ENCODE results near the gene TRIM63. TPM values are rescaled to one million over a fixed set of nuclear protein-coding genes. Genes with fewer than 3 reads are reported as not detected.

TRIM63 gene
- total RNA-seq, 1 experiment from 2014 or later: not detected

DNA sequence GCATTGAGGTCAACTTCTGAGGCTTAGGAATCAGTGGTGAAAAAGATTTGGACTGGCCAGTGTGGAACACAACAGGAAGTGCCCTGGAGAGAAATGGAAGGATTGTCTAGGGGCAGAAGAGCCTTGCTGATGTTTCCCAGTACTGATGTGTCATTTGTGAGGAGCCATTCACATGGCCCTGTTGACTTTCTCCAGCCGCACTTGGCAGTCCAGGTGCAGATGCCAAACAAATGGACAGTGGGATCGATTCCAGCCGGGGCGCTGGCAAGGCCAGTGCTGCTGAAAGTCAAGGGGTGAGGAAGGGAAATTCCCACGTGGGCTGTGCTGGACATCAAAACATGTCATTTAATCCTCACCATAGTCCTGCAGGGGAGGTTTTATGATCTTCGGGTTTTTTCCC is 4.9 kb upstream of the TRIM63 start:
- no peaks in the 10 kb centered on the region for H3K79me2 ChIP-seq (ENCODE audit: low read depth)
- no peak overlapping the region for H3K4me2 ChIP-seq
- H3K9me2 ChIP-seq (ENCODE audit: insufficient read depth): no peaks in the 10 kb centered on the region
- H3F3A ChIP-seq (ENCODE audit: insufficient read depth, low read depth): no peaks in the 10 kb centered on the region
- no peaks in the 10 kb centered on the region for H3K36me3 ChIP-seq (ENCODE audit: low read depth)
- no peak for TF ChIP-seq EZH2 (IDR thresholded peaks at IDR 0.05; ENCODE audit: low read depth)
- TF ChIP-seq, protein P1, sequence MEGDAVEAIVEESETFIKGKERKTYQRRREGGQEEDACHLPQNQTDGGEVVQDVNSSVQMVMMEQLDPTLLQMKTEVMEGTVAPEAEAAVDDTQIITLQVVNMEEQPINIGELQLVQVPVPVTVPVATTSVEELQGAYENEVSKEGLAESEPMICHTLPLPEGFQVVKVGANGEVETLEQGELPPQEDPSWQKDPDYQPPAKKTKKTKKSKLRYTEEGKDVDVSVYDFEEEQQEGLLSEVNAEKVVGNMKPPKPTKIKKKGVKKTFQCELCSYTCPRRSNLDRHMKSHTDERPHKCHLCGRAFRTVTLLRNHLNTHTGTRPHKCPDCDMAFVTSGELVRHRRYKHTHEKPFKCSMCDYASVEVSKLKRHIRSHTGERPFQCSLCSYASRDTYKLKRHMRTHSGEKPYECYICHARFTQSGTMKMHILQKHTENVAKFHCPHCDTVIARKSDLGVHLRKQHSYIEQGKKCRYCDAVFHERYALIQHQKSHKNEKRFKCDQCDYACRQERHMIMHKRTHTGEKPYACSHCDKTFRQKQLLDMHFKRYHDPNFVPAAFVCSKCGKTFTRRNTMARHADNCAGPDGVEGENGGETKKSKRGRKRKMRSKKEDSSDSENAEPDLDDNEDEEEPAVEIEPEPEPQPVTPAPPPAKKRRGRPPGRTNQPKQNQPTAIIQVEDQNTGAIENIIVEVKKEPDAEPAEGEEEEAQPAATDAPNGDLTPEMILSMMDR (conservative IDR thresholded peaks at IDR 0.05): no peak
- ChIA-PET POLR2A (ENCODE audit: unreplicated experiment) (no interaction called here), CTCF (no interaction called here)
- H3K27ac ChIP-seq: no peak overlapping the region
- H4K20me1 ChIP-seq (ENCODE audit: insufficient read depth): no peaks in the 10 kb centered on the region
- H2AFZ ChIP-seq: no peak overlapping the region
- DNase-seq: no peak
- no peaks in the 10 kb centered on the region for H3K9me3 ChIP-seq (ENCODE audit: insufficient read depth, low read depth)
- H3K4me1 ChIP-seq (replicated peaks; ENCODE audit: insufficient read depth): no peaks in the 10 kb centered on the region; the same call in 1 of the 2 replicates
- BruUV-seq (replicated peaks): no TSS peak
- H3K27me3 ChIP-seq (ENCODE audit: insufficient read depth, low read depth): no peaks in the 10 kb centered on the region
- intact Hi-C loops (cut with micrococcal nuclease; ENCODE audit: unreplicated experiment): no loop called here
- no peak overlapping the region for H3K4me3 ChIP-seq

DNA sequence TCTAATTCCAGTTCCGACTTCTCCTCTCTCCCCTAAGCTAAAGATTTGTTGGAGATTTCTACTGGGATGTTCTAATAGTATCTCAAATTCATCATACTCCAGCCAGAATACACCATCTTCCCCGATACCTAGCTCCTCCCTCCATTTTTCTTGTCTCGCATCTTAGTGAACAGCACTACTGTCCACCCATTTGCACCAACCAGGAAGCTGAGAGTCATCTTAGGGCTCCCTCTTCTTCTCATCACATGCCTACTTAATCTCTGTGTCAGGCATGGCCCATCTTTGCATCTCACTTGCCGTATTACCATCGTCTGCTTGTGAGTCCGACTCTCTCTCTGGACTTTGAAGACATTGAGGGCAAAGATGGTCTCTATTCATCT is 3.5 kb upstream of the TRIM63 start:
- Histone ChIP-seq H3K27ac (no peak overlapping the region), H3K27me3 (ENCODE audit: insufficient read depth, low read depth) (no peaks in the 10 kb centered on the region), H2AFZ (no peak overlapping the region), H3K4me1 (replicated peaks; ENCODE audit: insufficient read depth) (no peaks in the 10 kb centered on the region; the same call in 1 of the 2 replicates), H3K9me2 (ENCODE audit: insufficient read depth) (no peaks in the 10 kb centered on the region), H3K4me3 (no peak overlapping the region), H3F3A (ENCODE audit: insufficient read depth, low read depth) (no peaks in the 10 kb centered on the region), H3K4me2 (no peak overlapping the region), H3K79me2 (ENCODE audit: low read depth) (no peaks in the 10 kb centered on the region), H3K9me3 (ENCODE audit: insufficient read depth, low read depth) (no peaks in the 10 kb centered on the region), H4K20me1 (ENCODE audit: insufficient read depth) (no peaks in the 10 kb centered on the region), H3K36me3 (ENCODE audit: low read depth) (no peaks in the 10 kb centered on the region)
- intact Hi-C loops (cut with micrococcal nuclease; ENCODE audit: unreplicated experiment): no loop called here
- DNase-seq: no peak
- no TSS peak for BruUV-seq (replicated peaks)
- ChIA-PET POLR2A (ENCODE audit: unreplicated experiment) (no interaction called here), CTCF (interaction anchor here (0.6 kb wide), 1 partner anchor 12 kb away, joined by 16 read pairs; no protein-coding TSS in a partner anchor)
- no peak for TF ChIP-seq EZH2 (IDR thresholded peaks at IDR 0.05; ENCODE audit: low read depth)
- TF ChIP-seq, protein P1 (conservative IDR thresholded peaks at IDR 0.05): no peak

DNA sequence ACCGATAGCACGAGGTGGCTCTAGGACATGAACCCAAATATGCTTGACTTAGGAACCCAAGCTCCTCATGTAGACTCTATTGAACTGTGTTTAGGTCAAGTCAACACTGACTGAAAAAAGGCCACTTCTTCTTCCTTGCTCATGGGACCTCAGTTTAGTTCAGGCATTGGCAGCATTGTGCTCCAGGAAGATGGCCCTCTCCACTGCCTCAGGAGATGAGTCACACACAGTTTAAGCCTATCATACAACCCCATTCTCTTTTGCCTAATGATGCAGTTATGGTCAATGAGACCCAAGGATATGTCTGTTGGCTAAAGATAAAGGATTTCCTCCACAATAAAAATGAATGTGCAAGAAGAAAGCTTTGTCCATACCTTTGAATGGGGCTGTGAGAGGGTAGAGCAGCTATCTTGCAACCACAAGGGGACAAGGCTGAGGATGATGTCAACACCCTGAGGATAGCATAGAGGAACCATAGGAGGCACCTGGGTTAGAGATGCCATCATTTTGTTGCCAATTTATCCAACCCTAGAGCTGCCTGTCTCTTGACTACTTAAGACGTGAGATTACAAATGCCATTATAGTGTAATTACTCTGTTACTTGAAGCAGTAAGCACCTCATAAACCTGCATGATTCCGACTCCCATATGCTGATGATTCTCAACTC is 3.0 kb upstream of the TRIM63 start:
- Histone ChIP-seq H3K4me2 (no peak overlapping the region), H4K20me1 (ENCODE audit: insufficient read depth) (no peaks in the 10 kb centered on the region), H3K9me3 (ENCODE audit: insufficient read depth, low read depth) (no peaks in the 10 kb centered on the region), H3K79me2 (ENCODE audit: low read depth) (no peaks in the 10 kb centered on the region), H2AFZ (no peak overlapping the region), H3K9me2 (ENCODE audit: insufficient read depth) (no peaks in the 10 kb centered on the region), H3K27me3 (ENCODE audit: insufficient read depth, low read depth) (no peaks in the 10 kb centered on the region), H3K36me3 (ENCODE audit: low read depth) (no peaks in the 10 kb centered on the region), H3F3A (ENCODE audit: insufficient read depth, low read depth) (no peaks in the 10 kb centered on the region), H3K4me1 (replicated peaks; ENCODE audit: insufficient read depth) (no peaks in the 10 kb centered on the region; the same call in 1 of the 2 replicates), H3K4me3 (no peak overlapping the region), H3K27ac (no peak overlapping the region)
- ChIA-PET POLR2A (ENCODE audit: unreplicated experiment) (no interaction called here), CTCF (interaction anchor here (0.6 kb wide), 1 partner anchor 11 kb away, joined by 16 read pairs; no protein-coding TSS in a partner anchor)
- BruUV-seq (replicated peaks): no TSS peak
- TF ChIP-seq, protein P1 (conservative IDR thresholded peaks at IDR 0.05): no peak
- no peak for TF ChIP-seq EZH2 (IDR thresholded peaks at IDR 0.05; ENCODE audit: low read depth)
- DNase-seq: no peak
- intact Hi-C loops (cut with micrococcal nuclease; ENCODE audit: unreplicated experiment): no loop called here

Measured in PC-9 (cell line).